HFF-Myc (cell line): ENCODE measurements around the gene PGAP3.

Experiments used
- DNase-seq: peaks from one replicate; pipeline ENCODE4 v3.0.0-alpha.2; 2011; ENCODE audit warnings: low read depth; ENCODE audit errors: extremely low read depth
- H3K4me3 ChIP-seq: replicated peaks from 2 replicates; pipeline ENCODE4 v1.5.1; 2011; ENCODE audit warnings: low read depth, mild to moderate bottlenecking, control low read depth, low read length
- CTCF ChIP-seq: IDR thresholded peaks from 2 replicates; pipeline ENCODE4 v1.5.1; 2012; ENCODE audit warnings: mild to moderate bottlenecking, low read depth, low read length, control low read depth; ENCODE audit errors: missing control alignments

The PGAP3 gene

GRCh38 chr17:39706383-39706782 lies 18.5 kb upstream of the PGAP3 start:
- no peak overlapping the region for H3K4me3 ChIP-seq
- TF ChIP-seq CTCF: no peak
- no peak for DNase-seq

DNA sequence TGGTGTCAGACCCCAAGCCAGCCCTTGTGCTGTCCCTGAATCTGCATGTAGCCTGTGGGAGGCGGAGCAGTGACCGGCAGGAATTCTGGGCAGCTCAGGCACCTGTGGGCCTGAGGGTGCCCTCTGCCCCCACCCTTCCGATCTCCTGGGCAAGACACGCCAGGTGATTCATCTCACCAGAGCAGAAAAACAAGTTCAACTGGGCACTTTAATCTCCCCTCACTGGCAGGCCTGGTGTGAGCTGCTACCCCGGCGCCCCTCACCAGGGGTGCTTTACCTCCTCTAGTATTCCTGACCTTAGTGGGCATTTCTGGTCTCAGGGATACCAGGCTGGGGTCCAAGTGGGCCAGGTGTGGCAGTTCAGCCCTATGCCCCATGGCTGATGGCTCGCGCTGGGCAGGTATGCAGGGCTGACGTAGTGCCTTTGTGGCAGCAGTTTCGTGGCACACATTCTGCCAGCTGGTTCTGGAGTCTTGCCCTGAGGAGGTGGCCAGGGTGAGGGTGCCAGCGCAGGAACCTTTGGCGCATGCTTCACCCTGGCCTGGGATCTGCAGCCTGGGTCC lies 18.0 kb upstream of the PGAP3 start:
- TF ChIP-seq CTCF: no peak
- DNase-seq: no peak
- no peak overlapping the region for H3K4me3 ChIP-seq

DNA sequence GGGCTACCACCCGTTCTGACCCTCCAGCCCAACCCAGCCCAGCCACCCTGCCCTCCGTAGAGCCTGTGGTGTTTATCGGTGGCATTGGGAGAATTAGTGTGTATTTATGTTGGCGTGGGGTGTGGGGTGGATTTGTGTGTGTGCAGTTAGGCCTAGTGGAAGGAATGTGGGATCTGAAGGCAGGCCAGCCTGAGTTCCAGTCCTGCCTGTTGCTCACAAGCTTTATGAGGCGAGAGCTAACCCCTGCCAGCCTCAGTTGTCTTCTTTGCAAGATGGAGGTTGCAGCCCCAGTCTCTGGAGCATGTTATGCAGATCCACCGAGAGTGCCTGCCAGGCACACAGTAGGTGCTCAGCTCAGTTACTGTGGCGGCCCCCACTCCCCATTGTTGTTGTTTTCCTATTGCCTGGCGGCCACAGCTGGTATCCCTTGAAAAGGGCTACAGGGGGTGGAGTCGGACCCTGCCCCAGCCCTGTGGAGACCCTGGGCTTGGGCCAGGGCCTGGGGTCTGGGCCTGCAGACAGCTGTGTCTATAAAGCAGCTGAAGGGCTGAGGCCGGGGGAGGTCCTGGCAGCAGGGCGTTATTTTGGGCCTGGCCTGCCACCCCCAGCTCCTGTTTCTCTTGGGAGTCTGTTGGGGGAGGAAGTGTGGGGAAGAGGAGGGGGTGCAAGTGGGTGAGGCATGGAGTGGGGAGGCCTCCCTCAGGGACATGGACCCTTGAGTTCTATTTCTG lies 17.1 kb upstream of the PGAP3 start:
- peak; percentile 13 for TF ChIP-seq CTCF
- DNase-seq: no peak
- no peak overlapping the region for H3K4me3 ChIP-seq

DNA sequence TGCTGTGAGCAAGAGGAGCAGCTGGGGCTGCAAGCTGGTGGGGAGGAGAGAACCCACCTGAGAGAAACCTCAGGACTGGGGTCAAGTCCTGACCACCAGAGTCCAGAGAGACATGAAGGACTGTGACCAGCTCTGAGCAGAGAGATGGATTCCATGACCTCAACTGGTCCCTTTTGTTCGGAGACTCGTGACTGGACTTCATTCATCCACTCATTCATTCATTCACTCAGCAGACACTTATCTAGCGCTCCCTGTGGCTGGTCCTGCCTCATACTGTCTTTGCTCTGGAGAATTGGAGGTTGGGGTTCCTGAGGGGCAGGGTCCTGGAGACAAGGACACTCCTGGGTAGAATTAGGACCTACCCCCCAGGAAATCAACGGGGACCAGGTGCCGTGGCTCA lies 16.1 kb upstream of the PGAP3 start:
- no peak for DNase-seq
- no peak overlapping the region for H3K4me3 ChIP-seq
- TF ChIP-seq CTCF: no peak

DNA sequence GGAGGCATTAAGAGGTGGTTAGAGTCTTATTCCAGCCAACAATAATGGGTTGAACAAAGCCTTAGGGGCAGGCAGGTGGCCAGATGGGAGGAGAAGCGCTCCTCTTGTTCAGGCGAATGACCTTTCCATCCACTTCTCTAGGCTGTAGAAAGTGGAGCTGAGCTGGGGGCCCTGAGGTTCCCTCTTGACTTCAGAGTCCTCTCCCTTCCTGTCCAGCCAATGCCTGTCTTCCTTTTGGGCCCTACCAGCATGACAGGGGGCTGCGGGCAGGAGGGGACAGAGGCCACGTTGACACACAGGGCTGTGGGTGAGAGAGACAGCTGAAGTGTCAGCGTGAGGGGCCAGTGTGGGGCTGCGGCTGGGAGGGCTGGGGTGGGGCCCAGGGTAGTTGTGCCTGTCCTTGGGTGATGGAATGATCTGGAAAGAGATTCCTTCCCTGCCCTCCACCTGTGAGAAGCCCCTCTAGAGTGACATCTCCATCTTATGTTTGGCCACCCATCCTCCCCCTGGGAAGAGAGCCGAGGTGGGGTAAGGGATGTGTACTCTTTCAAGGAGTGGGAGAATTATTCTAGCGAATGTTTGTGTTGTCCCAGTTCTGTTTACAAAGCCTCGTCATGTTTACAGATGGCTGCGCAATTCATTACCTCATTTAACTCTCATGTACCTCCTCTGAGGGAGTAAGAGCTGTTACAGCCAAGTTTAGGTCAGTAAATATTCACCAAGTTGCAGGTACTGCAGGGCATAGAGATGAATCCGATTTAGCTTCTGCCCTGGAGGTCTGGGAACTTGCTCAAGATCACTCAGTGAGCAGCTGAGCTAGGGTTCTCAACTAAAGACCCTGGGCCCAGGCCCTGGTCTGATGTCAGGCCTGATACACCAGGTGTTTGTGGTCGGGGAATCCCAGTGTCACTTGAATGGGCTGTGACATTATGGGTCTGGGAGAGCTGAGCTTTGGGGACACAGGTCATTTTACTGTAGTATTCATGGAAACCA lies 15.3 kb upstream of the PGAP3 start:
- TF ChIP-seq CTCF: no peak
- H3K4me3 ChIP-seq: no peak overlapping the region
- DNase-seq: no peak

- TF ChIP-seq CTCF: no peak
- no peak overlapping the region for H3K4me3 ChIP-seq
- DNase-seq: no peak
Observed at GRCh38 chr17:39701784-39702422, 14.0 kb upstream of the PGAP3 start.
